OCI-LY7 (cell line): ENCODE data around the gene KRTAP16-1. TPM values are rescaled to one million over a fixed set of nuclear protein-coding genes. Genes with fewer than 3 reads are reported as not detected.
"Not testable (repeated sequence)": the region's sequence is repeated elsewhere in the genome, so short reads cannot be mapped to it uniquely, and the experiment has no call there.

Source experiments
- BruUV-seq: library from RNA; stranded (reverse); fragments of 400-500 nt; replicated peaks from 2 replicates; lab custom pipeline; 2021; lab: Mats Ljungman, UMichigan
- CTCF ChIA-PET: fragments of 300-600 bp; sonication (Branson Sonifier 250); formaldehyde crosslinking; loops from one replicate; lab custom pipeline; 2022; ENCODE audit warnings: antibody characterized with exemption; ENCODE audit not compliant: unreplicated experiment; lab: Charles Lee
- POLR2A ChIA-PET: fragments of 300-600 bp; sonication (Branson Sonifier 250); formaldehyde crosslinking; loops from one replicate; lab custom pipeline; 2022; ENCODE audit warnings: antibody characterized with exemption; lab: Charles Lee
- DNase-seq: peaks from one replicate; pipeline ENCODE4 v3.0.0-alpha.2; 2015; ENCODE audit warnings: low spot score
- H2AFZ ChIP-seq: fragments of 200-600 bp; sonication (generic), shearing (Covaris generic); 2 replicates; pipeline ENCODE4 v1.6.1; 2014; ENCODE audit warnings: mild to moderate bottlenecking, antibody characterized with exemption, low read length, moderate library complexity
- H3K27ac ChIP-seq: fragments of 200-600 bp; sonication (generic); 2 replicates; pipeline ENCODE4 v1.5.1; 2014; ENCODE audit warnings: mixed run types, low read depth, mild to moderate bottlenecking, moderate library complexity, low read length, inconsistent platforms; ENCODE audit not compliant: poor library complexity, severe bottlenecking
- H3K36me3 ChIP-seq: fragments of 200-600 bp; sonication (generic); 2 replicates; pipeline ENCODE4 v1.6.1; 2014; ENCODE audit warnings: mild to moderate bottlenecking, antibody characterized with exemption, low read length, moderate library complexity, mixed read lengths; ENCODE audit not compliant: insufficient read depth
- H3K4me1 ChIP-seq: fragments of 200-600 bp; sonication (generic); 2 replicates; pipeline ENCODE4 v1.5.1; 2014; ENCODE audit warnings: mild to moderate bottlenecking, low read length; ENCODE audit not compliant: insufficient read depth, poor library complexity, severe bottlenecking
- H3K4me2 ChIP-seq: fragments of 200-600 bp; sonication (generic); 2 replicates; pipeline ENCODE4 v1.6.1; 2014; ENCODE audit warnings: mild to moderate bottlenecking, low read length
- H3K4me3 ChIP-seq: fragments of 200-600 bp; sonication (generic); 2 replicates; pipeline ENCODE4 v1.5.1; 2014; ENCODE audit warnings: mild to moderate bottlenecking, low read depth, low read length; ENCODE audit not compliant: poor library complexity, severe bottlenecking
- H3K79me2 ChIP-seq: fragments of 200-600 bp; sonication (generic); 2 replicates; pipeline ENCODE4 v1.6.1; 2016; ENCODE audit warnings: low read depth, mild to moderate bottlenecking, low read length, moderate library complexity, mixed read lengths; ENCODE audit not compliant: insufficient read depth
- H3K9me2 ChIP-seq: fragments of 200-600 bp; sonication (generic); 2 replicates; pipeline ENCODE4 v1.6.1; 2016; ENCODE audit warnings: mild to moderate bottlenecking, low read length, mixed read lengths; ENCODE audit not compliant: insufficient read depth
- H3K9me3 ChIP-seq: fragments of 200-600 bp; sonication (generic); 2 replicates; pipeline ENCODE4 v1.6.1; 2014; ENCODE audit warnings: mild to moderate bottlenecking, mixed run types, low read length, mixed read lengths
- H4K20me1 ChIP-seq: fragments of 200-600 bp; sonication (generic); 2 replicates; pipeline ENCODE4 v1.6.1; 2014; ENCODE audit warnings: mild to moderate bottlenecking, antibody characterized with exemption, low read length, moderate library complexity, mixed read lengths; ENCODE audit not compliant: insufficient read depth
- CTCF ChIP-seq: fragments of 200-600 bp; sonication (generic); conservative IDR thresholded peaks from 2 replicates; pipeline ENCODE4 v1.5.1; 2014; ENCODE audit warnings: mild to moderate bottlenecking, antibody characterized with exemption, low read length, moderate library complexity, mixed read lengths
- EZH2phosphoT487 ChIP-seq: fragments of 200-600 bp; sonication (generic); IDR thresholded peaks from 2 replicates; pipeline ENCODE4 v1.6.1; 2018; ENCODE audit warnings: low read depth, borderline replicate concordance, mild to moderate bottlenecking, mixed run types, antibody characterized with exemption, low read length, moderate library complexity, mixed read lengths
- intact Hi-C: fragments of 100-400 bp; cut with micrococcal nuclease; formaldehyde crosslinking; loops from one replicate; pipeline ENCODE4 v1.10.0; 2022; ENCODE audit not compliant: unreplicated experiment
- total RNA-seq, 2 experiments: library from RNA; depleted of rRNA in 1 of 2; stranded (reverse); fragments of >200 nt in 1 of 2; shearing (Covaris generic) in 1 of 2; gene quantifications; 2 replicates each; pipeline ENCODE4 v1.2.3, GENCODE V29; 2014 to 2022

The KRTAP16-1 gene
- total RNA-seq, 2 experiments from 2014 or later, result not detected

GRCh38 chr17:41271858-41272257 is 37.3 kb downstream of the KRTAP16-1 start:
- H3K4me2 ChIP-seq, result no peak overlapping the region
- intact Hi-C loops, result no loop called here
- ChIA-PET CTCF (no interaction called here), POLR2A (no interaction called here)
- no peak overlapping the region for H3K27ac ChIP-seq
- no peak overlapping the region for H3K4me3 ChIP-seq
- H3K4me1 ChIP-seq, result no peaks in the 10 kb centered on the region
- H3K9me2 ChIP-seq, result no peaks in the 10 kb centered on the region
- no peaks in the 10 kb centered on the region for H3K36me3 ChIP-seq
- no peak for TF ChIP-seq CTCF
- no peak for TF ChIP-seq EZH2phosphoT487
- BruUV-seq, result no TSS peak
- H4K20me1 ChIP-seq, result no peaks in the 10 kb centered on the region
- no peaks in the 10 kb centered on the region for H3K9me3 ChIP-seq
- H3K79me2 ChIP-seq, result no peaks in the 10 kb centered on the region
- H2AFZ ChIP-seq, result no peak overlapping the region
- DNase-seq, result no peak

GRCh38 chr17:41271323-41271722 is 37.8 kb downstream of the KRTAP16-1 start:
- H3K9me2 ChIP-seq, POLR2A ChIA-PET, H3K4me3 ChIP-seq, H3K4me1 ChIP-seq, H2AFZ ChIP-seq, H4K20me1 ChIP-seq, DNase-seq, H3K9me3 ChIP-seq, H3K36me3 ChIP-seq, H3K4me2 ChIP-seq, BruUV-seq, CTCF ChIA-PET, H3K27ac ChIP-seq, intact Hi-C loops, H3K79me2 ChIP-seq: not testable (repeated sequence)

GRCh38 chr17:41267711-41268110 is 41.4 kb downstream of the KRTAP16-1 start:
- TF ChIP-seq EZH2phosphoT487, result no peak
- TF ChIP-seq CTCF, result no peak
- no peaks in the 10 kb centered on the region for H3K9me3 ChIP-seq
- no peaks in the 10 kb centered on the region for H4K20me1 ChIP-seq
- no peak overlapping the region for H3K4me2 ChIP-seq
- no peaks in the 10 kb centered on the region for H3K79me2 ChIP-seq
- H3K4me3 ChIP-seq, result no peak overlapping the region
- CTCF ChIA-PET, result no interaction called here
- no peaks in the 10 kb centered on the region for H3K4me1 ChIP-seq
- H3K9me2 ChIP-seq, result no peaks in the 10 kb centered on the region
- no peak overlapping the region for H3K27ac ChIP-seq
- no peak for DNase-seq
- intact Hi-C loops, result no loop called here
- H3K36me3 ChIP-seq, result no peaks in the 10 kb centered on the region
- no peak overlapping the region for H2AFZ ChIP-seq
- BruUV-seq, result no TSS peak
- POLR2A ChIA-PET, result no interaction called here
